ENCODE results near the gene GSTO1.

Gene GSTO1

GRCh38 chr10:104315486-104315921 is 60.8 kb downstream of the GSTO1 start:
- TF ChIP-seq, protein P1, sequence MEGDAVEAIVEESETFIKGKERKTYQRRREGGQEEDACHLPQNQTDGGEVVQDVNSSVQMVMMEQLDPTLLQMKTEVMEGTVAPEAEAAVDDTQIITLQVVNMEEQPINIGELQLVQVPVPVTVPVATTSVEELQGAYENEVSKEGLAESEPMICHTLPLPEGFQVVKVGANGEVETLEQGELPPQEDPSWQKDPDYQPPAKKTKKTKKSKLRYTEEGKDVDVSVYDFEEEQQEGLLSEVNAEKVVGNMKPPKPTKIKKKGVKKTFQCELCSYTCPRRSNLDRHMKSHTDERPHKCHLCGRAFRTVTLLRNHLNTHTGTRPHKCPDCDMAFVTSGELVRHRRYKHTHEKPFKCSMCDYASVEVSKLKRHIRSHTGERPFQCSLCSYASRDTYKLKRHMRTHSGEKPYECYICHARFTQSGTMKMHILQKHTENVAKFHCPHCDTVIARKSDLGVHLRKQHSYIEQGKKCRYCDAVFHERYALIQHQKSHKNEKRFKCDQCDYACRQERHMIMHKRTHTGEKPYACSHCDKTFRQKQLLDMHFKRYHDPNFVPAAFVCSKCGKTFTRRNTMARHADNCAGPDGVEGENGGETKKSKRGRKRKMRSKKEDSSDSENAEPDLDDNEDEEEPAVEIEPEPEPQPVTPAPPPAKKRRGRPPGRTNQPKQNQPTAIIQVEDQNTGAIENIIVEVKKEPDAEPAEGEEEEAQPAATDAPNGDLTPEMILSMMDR (IDR thresholded peaks at IDR 0.05; ENCODE audit: borderline replicate concordance, insufficient read depth, low read depth, low read length) = no peak

GRCh38 chr10:104316321-104317099 is 61.8 kb downstream of the GSTO1 start:
- no peak overlapping the region for H3K4me3 ChIP-seq (ENCODE audit: low read depth, low read length)

More at GRCh38 chr10:104315486-104315921, 60.8 kb downstream of the GSTO1 start:
- H3K4me3 ChIP-seq (ENCODE audit: low read depth, low read length) = no peak overlapping the region

More at GRCh38 chr10:104316321-104317099, 61.8 kb downstream of the GSTO1 start:
- TF ChIP-seq, protein P1 (IDR thresholded peaks at IDR 0.05; ENCODE audit: borderline replicate concordance, insufficient read depth, low read depth, low read length) = no peak
